Common myeloid progenitor, CD34-positive (primary cell): ENCODE measurements around the gene HSD17B14.
A peak's percentile ranks its signal among the peaks of the same experiment; 100 is the strongest.
"Not testable (repeated sequence)": the region's sequence is repeated elsewhere in the genome, so short reads cannot be mapped to it uniquely, and the experiment has no call there.

Experiments used
- CTCF ChIA-PET: fragments of 350-600 bp; sonication (Branson Sonifier 250); formaldehyde crosslinking; loops from one replicate; lab custom pipeline; 2021; ENCODE audit warnings: antibody characterized with exemption; lab: Charles Lee
- POLR2A ChIA-PET: fragments of 350-600 bp; sonication (Branson Sonifier 250); formaldehyde crosslinking; loops from one replicate; lab custom pipeline; 2021; ENCODE audit warnings: antibody characterized with exemption; lab: Charles Lee
- DNase-seq, 3 donors: peaks; one replicate each; pipeline versions ENCODE4 v3.0.0 to v3.0.0-alpha.2; 2013
- H3K27ac ChIP-seq, 2 experiments: 1 replicate in 1 of 2; 2 replicates in 1 of 2; pipeline ENCODE4 v1.7.0; 2013; ENCODE audit warnings: inconsistent platforms in 2 of 2, low read length in 2 of 2, mild to moderate bottlenecking in 2 of 2, low read depth in 1 of 2, moderate library complexity in 1 of 2; ENCODE audit not compliant: severe bottlenecking in 2 of 2, insufficient read depth in 1 of 2, poor library complexity in 1 of 2
- H3K27me3 ChIP-seq, 5 experiments: replicated peaks in 2 of 5; 1 replicate in 3 of 5; 2 replicates in 2 of 5; pipeline versions ENCODE4 v1.6.1 to v1.7.0; 2013; ENCODE audit warnings: low read length in 4 of 5, mild to moderate bottlenecking in 2 of 5, moderate library complexity in 2 of 5, inconsistent platforms in 1 of 5; ENCODE audit not compliant: insufficient read depth in 5 of 5, control insufficient read depth in 4 of 5
- H3K36me3 ChIP-seq, 4 experiments: 1 replicate in 2 of 4; 2 replicates in 2 of 4; pipeline versions ENCODE4 v1.6.1 to v1.7.0; 2013; ENCODE audit warnings: low read length in 3 of 4, control low read depth in 1 of 4, mild to moderate bottlenecking in 1 of 4; ENCODE audit not compliant: control insufficient read depth in 4 of 4, insufficient read depth in 4 of 4
- H3K4me1 ChIP-seq, 4 experiments: 1 replicate in 3 of 4; 2 replicates in 1 of 4; pipeline versions ENCODE4 v1.6.1 to v1.7.1; 2013; ENCODE audit warnings: low read length in 3 of 4, mild to moderate bottlenecking in 3 of 4, control low read depth in 1 of 4, inconsistent platforms in 1 of 4, moderate library complexity in 1 of 4; ENCODE audit not compliant: control insufficient read depth in 4 of 4, insufficient read depth in 4 of 4; ENCODE audit errors: control extremely low read depth in 1 of 4
- H3K4me3 ChIP-seq, 7 experiments: 1 replicate in 4 of 7; 2 replicates in 3 of 7; pipeline versions ENCODE4 v1.5.1 to v1.7.0; 2013; ENCODE audit warnings: mild to moderate bottlenecking in 7 of 7, low read length in 6 of 7, moderate library complexity in 6 of 7, inconsistent platforms in 2 of 7, low read depth in 2 of 7, control low read depth in 1 of 7; ENCODE audit not compliant: insufficient read depth in 4 of 7, control insufficient read depth in 1 of 7; ENCODE audit errors: extremely low read depth in 1 of 7
- H3K9me3 ChIP-seq, 5 experiments: 1 replicate in 4 of 5; 2 replicates in 1 of 5; pipeline versions ENCODE4 v1.6.1 to v1.7.1; 2013; ENCODE audit warnings: low read length in 4 of 5, mild to moderate bottlenecking in 2 of 5, inconsistent platforms in 1 of 5, low read depth in 1 of 5, moderate library complexity in 1 of 5; ENCODE audit not compliant: control insufficient read depth in 4 of 5, insufficient read depth in 2 of 5; ENCODE audit errors: control extremely low read depth in 1 of 5
- WGBS: methylation state at CpG from one replicate; pipeline ENCODE4 v1.1.5; 2013; ENCODE audit not compliant: insufficient coverage; 5-methylcytosine and 5-hydroxymethylcytosine counted together

Gene HSD17B14

GRCh38 chr19:48856921-48857320, 20.6 kb upstream of the HSD17B14 start:
- WGBS: 100% methylated on average over 5 of the region's 6 CpGs
- Histone ChIP-seq H3K27ac (no peak overlapping the region), H3K9me3 (no peaks in the 10 kb centered on the region), H3K36me3 (no peaks in the 10 kb centered on the region), H3K4me3 (no peak overlapping the region), H3K4me1 (peaks cover 0 to 13% (median 7%) of the 10 kb centered on the region in 4 experiments), H3K27me3 (no peaks in the 10 kb centered on the region)
- ChIA-PET CTCF (interaction anchor here (6.3 kb wide), 1 partner anchor 14 kb away, joined by 55 read pairs; no protein-coding TSS in a partner anchor), POLR2A (no interaction called here)
- no peak for DNase-seq

GRCh38 chr19:48854103-48854502, 17.8 kb upstream of the HSD17B14 start:
- peaks cover 0 to 6% (median 3%) of the 10 kb centered on the region in 4 experiments for H3K4me1 ChIP-seq
- DNase-seq: no peak
- H3K27ac ChIP-seq: no peak overlapping the region
- 80% methylated on average over 1 of the region's 7 CpGs for WGBS
- no peaks in the 10 kb centered on the region for H3K27me3 ChIP-seq
- no peaks in the 10 kb centered on the region for H3K36me3 ChIP-seq
- POLR2A ChIA-PET: interaction anchor here (2.1 kb wide), 1 partner anchor 18 kb away, joined by 4 read pairs; the partner anchor contains the start of gene PPP1R15A
- CTCF ChIA-PET: interaction anchor here (6.3 kb wide), 1 partner anchor 12 kb away, joined by 55 read pairs; no protein-coding TSS in a partner anchor
- H3K9me3 ChIP-seq: no peaks in the 10 kb centered on the region
- no peak overlapping the region for H3K4me3 ChIP-seq

- H3K9me3 ChIP-seq: no peaks in the 10 kb centered on the region
- no peak overlapping the region for H3K4me3 ChIP-seq
- 96% methylated on average over 8 of the region's 8 CpGs for WGBS
- CTCF ChIA-PET: interaction anchor here (0.7 to 6.3 kb wide), 2 partner anchors 11 to 207 kb away, joined by 3 to 55 read pairs; partner anchors contain the start of gene CA11
- POLR2A ChIA-PET: no interaction called here
- DNase-seq: no peak
- no peak overlapping the region for H3K27ac ChIP-seq
- H3K4me1 ChIP-seq: peaks cover 0 to 2% (median 0%) of the 10 kb centered on the region in 4 experiments
- H3K27me3 ChIP-seq: no peaks in the 10 kb centered on the region
- H3K36me3 ChIP-seq: no peaks in the 10 kb centered on the region
Measured at GRCh38 chr19:48853483-48853882, 17.2 kb upstream of the HSD17B14 start.

- Histone ChIP-seq H3K4me1 (no peaks in the 10 kb centered on the region), H3K4me3 (no peak overlapping the region), H3K36me3 (no peaks in the 10 kb centered on the region), H3K9me3 (no peaks in the 10 kb centered on the region), H3K27me3 (no peaks in the 10 kb centered on the region), H3K27ac (no peak overlapping the region)
- 100% methylated on average over 2 of the region's 4 CpGs for WGBS
- ChIA-PET POLR2A (interaction anchor here (0.6 kb wide), 1 partner anchor 91 kb away, joined by 4 read pairs; no protein-coding TSS in a partner anchor), CTCF (interaction anchor here (6.3 to 17.3 kb wide), 2 partner anchors 10 to 57 kb away, joined by 55 to 376 read pairs; no protein-coding TSS in a partner anchor)
- no peak for DNase-seq
Measured at GRCh38 chr19:48852292-48852691, 16.0 kb upstream of the HSD17B14 start.

DNA sequence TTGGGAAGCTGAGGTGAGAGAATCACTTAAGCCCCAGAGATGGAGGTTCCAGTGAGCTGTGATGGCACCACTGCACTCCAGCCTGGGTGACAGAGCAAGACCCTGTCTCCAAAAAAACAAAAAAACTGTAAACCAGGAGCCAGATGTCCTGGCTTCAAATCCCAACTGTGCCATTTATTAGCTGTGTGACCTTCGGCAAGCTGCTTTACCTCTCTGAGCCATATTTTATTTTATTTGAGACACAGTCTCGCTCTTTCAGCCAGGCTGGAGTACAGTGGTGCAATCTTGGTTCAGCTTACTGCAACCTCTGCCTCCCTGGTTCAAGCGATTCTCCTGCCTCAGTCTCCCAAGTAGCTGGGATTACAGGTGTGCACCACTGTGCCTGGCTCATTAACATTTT, 10.4 kb upstream of the HSD17B14 start:
- H3K4me3 ChIP-seq, H3K4me1 ChIP-seq, POLR2A ChIA-PET, H3K9me3 ChIP-seq, H3K27ac ChIP-seq, H3K36me3 ChIP-seq, DNase-seq, H3K27me3 ChIP-seq: not testable (repeated sequence)
- 98% methylated on average over 3 of the region's 3 CpGs for WGBS
- CTCF ChIA-PET: interaction anchor here (1.1 to 17.3 kb wide), 4 partner anchors 10 to 125 kb away, joined by 3 to 376 read pairs (median 5); partner anchors contain the start of gene HSD17B14

- ChIA-PET CTCF (interaction anchor here (1.0 to 17.3 kb wide), 8 partner anchors 9 to 199 kb away, joined by 4 to 376 read pairs (median 5); partner anchors contain the start of genes CA11, HSD17B14 and NUCB1), POLR2A (no interaction called here)
- Histone ChIP-seq H3K9me3 (no peaks in the 10 kb centered on the region), H3K27me3 (no peaks in the 10 kb centered on the region), H3K4me1 (no peaks in the 10 kb centered on the region), H3K4me3 (no peak overlapping the region), H3K36me3 (no peaks in the 10 kb centered on the region), H3K27ac (no peak overlapping the region)
- DNase-seq: no peak
- WGBS: over 99% methylated on average over 9 of the region's 15 CpGs
Measured at GRCh38 chr19:48845384-48845783, 9.1 kb upstream of the HSD17B14 start.

DNA sequence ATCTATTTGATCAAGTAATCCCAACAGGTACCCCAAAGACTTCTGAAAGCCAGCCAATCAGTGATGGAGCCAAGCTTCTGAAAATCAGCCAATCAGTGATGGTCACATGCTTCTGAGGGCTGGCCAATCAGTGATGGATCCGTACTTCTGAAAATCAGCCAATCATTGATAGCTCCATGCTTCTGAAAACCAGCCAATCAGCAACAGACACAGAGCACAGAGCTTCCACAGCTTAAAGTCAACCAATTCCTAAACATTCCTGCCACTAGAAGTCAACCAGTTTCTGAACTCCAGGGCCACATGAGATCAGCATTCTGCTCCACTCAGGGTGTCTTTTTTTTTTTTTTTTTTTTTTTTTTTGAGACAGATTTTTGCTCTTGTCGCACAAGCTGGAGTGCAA, 8.2 kb upstream of the HSD17B14 start:
- ChIA-PET CTCF (interaction anchor here (0.6 to 17.3 kb wide), 8 partner anchors 10 to 198 kb away, joined by 3 to 376 read pairs (median 4); partner anchors contain the start of gene CA11), POLR2A (no interaction called here)
- H3K4me1 ChIP-seq: no peaks in the 10 kb centered on the region
- DNase-seq: peak in 2 of 3 donors; percentile 50 to 55
- H3K27me3 ChIP-seq: no peaks in the 10 kb centered on the region
- no peaks in the 10 kb centered on the region for H3K36me3 ChIP-seq
- WGBS: 100% methylated on average over 1 of the region's 2 CpGs
- no peak overlapping the region for H3K4me3 ChIP-seq
- no peaks in the 10 kb centered on the region for H3K9me3 ChIP-seq
- H3K27ac ChIP-seq: no peak overlapping the region
